GM12873 (cell line): ENCODE data around the gene CTDSPL2.

Experiments
- TF ChIP-seq, protein P1 (sequence below): IDR thresholded peaks from 2 replicates; pipeline ENCODE4 v1.5.1; 2012; ENCODE audit warnings: low read depth, mild to moderate bottlenecking, moderate library complexity, low read length, control low read depth; ENCODE audit not compliant: insufficient read depth; ENCODE audit errors: missing control alignments

Gene CTDSPL2

DNA sequence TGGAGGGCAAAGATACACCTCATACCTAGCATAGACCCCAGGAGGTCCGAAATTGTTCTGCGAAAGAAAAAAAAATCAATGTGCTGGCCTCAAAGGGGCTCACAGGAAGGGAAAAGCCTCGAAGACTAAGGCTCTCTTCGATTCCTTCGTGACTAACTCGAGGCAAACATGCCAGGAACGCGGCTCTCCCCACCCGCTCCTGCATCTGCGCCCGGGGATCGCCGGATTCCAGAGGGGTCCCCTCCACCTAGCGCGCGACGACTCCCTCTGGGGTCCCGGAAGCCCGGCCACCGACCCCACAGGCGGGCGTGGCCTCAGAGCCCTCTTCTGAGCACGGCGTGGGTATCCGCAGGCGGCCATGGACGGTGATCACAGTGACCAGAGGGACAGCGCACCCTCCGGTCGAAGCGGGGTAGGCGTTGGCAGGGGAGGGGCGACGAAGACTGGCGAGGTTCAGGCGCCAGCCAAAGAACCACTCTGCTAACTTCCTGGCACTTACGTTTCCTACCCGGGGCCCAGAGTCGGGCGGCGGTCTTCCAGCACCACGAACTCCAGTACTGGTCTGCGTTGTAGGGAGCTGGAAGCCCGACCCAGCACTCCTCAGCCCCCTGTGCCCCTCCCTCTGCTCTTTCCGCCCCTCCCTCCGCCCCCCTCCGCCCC, 109.0 kb downstream of the CTDSPL2 start:
- TF ChIP-seq, protein P1, sequence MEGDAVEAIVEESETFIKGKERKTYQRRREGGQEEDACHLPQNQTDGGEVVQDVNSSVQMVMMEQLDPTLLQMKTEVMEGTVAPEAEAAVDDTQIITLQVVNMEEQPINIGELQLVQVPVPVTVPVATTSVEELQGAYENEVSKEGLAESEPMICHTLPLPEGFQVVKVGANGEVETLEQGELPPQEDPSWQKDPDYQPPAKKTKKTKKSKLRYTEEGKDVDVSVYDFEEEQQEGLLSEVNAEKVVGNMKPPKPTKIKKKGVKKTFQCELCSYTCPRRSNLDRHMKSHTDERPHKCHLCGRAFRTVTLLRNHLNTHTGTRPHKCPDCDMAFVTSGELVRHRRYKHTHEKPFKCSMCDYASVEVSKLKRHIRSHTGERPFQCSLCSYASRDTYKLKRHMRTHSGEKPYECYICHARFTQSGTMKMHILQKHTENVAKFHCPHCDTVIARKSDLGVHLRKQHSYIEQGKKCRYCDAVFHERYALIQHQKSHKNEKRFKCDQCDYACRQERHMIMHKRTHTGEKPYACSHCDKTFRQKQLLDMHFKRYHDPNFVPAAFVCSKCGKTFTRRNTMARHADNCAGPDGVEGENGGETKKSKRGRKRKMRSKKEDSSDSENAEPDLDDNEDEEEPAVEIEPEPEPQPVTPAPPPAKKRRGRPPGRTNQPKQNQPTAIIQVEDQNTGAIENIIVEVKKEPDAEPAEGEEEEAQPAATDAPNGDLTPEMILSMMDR = peak; percentile 37

DNA sequence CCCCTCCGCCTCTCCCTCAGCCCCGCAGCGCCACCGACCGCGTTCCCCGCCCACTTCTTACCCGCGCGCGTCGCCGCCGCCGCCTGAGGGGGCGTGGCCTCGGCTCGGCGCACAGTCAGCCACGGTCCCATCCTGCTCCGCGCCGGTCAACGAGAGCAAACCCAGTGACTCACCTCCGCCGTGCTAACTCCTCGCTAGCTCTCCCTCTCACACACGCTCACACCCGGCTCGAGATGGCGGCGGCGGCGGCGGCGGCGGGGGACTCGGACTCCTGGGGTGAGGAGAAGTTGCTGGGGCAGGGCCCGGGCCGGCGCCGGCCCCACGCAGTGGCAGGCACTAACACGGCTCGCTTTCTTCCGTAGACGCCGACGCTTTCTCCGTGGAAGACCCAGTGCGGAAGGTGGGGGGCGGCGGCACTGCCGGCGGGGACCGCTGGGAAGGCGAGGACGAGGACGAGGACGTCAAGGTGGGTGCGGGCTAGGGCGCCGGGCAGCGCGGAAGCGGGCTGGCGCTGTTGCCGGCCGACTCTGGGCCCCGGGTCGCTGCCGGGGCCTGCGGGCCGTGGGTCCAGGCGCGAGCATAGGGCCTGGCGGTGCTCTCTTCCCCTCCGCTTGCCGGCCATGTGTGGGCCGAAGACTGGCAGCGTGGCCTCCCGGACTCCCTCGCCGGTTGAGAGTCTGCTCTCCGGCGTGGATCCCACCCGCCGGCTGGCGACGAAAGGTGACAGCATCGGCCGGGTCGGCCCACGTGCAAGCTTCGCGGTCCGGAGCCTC, 109.7 kb downstream of the CTDSPL2 start, which contains the start of gene EIF3J:
EIF3J (plus strand) TSS at position 186 of the 773 bp plus-strand sequence; CDS start at position 234, 48 bp downstream.
- TF ChIP-seq, protein P1 = no peak

DNA sequence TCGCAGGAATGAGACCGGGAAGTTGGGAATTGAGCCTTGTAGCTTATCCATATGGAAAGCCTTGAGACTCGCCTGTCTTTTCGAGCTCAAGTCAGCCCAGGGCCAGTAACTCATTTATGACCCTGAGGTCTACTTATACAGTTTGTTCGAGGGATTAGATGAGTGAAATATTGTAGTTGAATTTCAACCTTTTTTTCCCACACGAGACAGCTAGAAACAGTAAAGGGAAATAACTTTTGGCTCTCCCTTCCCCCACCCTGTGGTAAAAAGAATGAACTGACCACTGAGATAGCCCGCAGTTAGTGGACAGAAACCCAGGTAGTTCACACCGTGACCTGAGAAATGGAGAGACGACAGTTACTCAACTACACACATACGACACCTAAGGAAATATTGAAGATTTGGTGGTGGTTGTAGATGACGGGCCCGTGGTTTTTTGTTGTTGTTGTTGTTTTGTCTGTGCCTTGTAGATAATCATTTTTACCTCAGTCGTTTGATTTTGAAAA, 110.4 kb downstream of the CTDSPL2 start:
- TF ChIP-seq, protein P1 = no peak

DNA sequence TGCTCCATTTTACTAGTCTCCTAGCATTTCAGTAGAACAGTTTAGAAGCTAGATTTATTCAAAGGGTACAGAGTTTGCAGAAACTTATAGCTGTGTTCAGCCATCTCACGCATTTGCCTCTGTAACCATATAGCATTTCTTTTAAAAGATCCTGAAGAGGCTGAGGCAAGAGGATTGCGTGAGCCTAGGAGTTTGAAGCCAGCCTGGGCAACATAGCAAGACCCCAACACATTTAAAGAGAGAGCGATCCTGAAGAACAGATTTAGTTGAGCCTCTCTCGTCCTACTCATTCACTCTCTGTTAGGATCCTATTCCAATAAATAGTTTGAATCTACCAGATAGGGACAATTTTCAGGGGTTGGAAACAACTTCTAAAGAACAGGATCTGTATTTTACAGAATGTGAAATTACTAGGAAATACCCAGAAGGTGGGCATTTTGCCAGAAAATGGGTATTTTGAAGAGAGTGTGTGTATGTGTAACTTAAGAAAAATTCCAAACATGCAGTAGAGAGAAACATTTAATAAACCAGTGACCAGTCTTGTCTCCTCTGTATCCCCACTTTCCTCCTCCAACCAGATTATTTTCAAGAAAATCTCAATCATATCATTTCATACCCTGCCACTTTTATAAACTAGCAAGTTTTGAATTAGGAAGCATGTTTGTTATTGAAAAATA, 114.0 kb downstream of the CTDSPL2 start:
- TF ChIP-seq, protein P1 = no peak

DNA sequence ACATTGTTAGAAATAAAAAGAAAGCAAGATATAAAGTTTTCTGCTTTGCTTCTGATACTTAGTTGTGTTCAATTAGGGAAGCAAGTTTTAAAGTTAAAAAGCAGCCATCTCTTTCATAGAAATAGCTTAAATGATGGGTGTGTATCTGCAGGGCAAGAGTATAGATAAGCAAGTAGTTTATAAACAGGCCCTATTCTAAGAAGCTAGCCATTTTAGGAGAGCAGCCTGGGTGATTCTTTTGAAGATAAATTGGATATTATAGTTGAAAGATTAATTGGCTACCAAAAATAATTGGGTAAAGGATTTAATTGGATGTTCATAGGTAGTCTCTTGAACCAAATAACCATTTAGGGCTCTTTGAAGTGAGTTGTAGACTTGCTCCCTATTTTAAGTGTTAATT, 115.2 kb downstream of the CTDSPL2 start:
- TF ChIP-seq, protein P1 = no peak

DNA sequence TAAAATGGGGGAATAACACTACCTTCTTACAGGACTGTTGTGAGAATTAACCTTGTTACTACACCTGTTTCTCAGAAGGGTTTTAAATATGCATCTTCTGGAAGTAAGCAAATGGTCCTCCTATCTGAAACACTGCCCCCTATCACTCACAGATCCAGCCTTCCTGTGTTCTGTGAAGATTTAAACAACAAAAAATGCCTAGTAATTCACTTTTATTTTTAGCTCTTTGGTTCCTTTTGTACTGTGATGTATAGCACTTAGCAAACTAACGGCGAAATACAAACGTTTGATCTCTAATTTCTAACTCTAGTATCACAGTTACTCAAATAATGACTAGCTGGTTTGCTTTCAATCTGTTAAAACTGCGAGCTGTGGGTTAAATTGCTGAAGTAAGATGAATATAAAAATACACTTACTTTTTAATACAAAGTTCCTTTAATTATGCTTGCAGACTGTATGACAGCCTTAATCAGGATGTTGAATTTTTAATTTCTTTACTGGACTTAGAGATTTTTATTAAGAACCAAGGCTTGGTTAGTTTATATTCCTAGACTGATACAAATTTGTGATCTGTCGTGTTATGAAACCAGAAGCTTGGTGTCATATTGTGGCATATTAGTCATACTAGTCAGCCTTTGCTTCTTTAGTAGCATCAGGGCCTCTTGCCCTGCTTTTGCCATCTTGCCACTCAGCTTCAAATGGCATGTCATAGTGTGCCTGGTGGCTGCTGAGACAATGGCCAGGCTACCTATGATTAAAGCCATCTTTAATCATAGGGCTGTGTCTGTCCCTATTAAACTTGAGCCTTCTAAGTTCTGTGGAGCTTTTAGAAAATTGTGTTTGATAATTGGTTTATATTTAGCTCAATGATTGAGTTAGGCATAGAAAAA, 118.7 kb downstream of the CTDSPL2 start:
- TF ChIP-seq, protein P1 = peak; percentile 49
